ENCODE results near the gene NRIP3. TPM values are rescaled to one million over a fixed set of nuclear protein-coding genes. Genes with fewer than 3 reads are reported as not detected.

The NRIP3 gene
- total and polyA plus RNA-seq, 8 donors = 1.1 to 4.8 (median 2.7) TPM

- TF ChIP-seq CTCF (IDR thresholded peaks at IDR 0.05) = no peak
- DNase-seq = peak in 2 of 4 donors; percentile 57 to 74
- Histone ChIP-seq H3K36me3 (no peaks in the 10 kb centered on the region), H3K4me3 (no peak overlapping the region), H3K9me3 (no peaks in the 10 kb centered on the region), H3K27me3 (no peaks in the 10 kb centered on the region), H3K27ac (no peak overlapping the region), H3K4me1 (no peaks in the 10 kb centered on the region)
- ATAC-seq = no peak
- intact Hi-C loops (cut with DNase I) = no loop called here
Observed at GRCh38 chr11:9046481-9046880, 42.7 kb upstream of the NRIP3 start.

- ATAC-seq (no peak), DNase-seq (no peak)
- intact Hi-C loops (cut with DNase I) = no loop called here
- no peak for TF ChIP-seq CTCF (IDR thresholded peaks at IDR 0.05)
- H3K27ac ChIP-seq = no peak overlapping the region
- H3K4me1 ChIP-seq = peaks cover 0 to 5% of the 10 kb centered on the region in 2 donors
- no peaks in the 10 kb centered on the region for H3K27me3 ChIP-seq
- no peaks in the 10 kb centered on the region for H3K9me3 ChIP-seq
- H3K4me3 ChIP-seq = no peak overlapping the region
- H3K36me3 ChIP-seq = no peaks in the 10 kb centered on the region
Observed at GRCh38 chr11:9042488-9042887, 38.7 kb upstream of the NRIP3 start.

- Histone ChIP-seq H3K36me3 (no peaks in the 10 kb centered on the region), H3K27me3 (no peaks in the 10 kb centered on the region), H3K4me1 (peaks cover 0 to 6% of the 10 kb centered on the region in 2 donors), H3K27ac (no peak overlapping the region), H3K9me3 (no peaks in the 10 kb centered on the region), H3K4me3 (no peak overlapping the region)
- no peak for TF ChIP-seq CTCF (IDR thresholded peaks at IDR 0.05)
- DNase-seq (no peak), ATAC-seq (no peak)
- intact Hi-C loops (cut with DNase I) = no loop called here
Observed at GRCh38 chr11:9041747-9042146, 37.9 kb upstream of the NRIP3 start.

GRCh38 chr11:9040410-9040809 lies 36.6 kb upstream of the NRIP3 start:
- ATAC-seq (no peak), DNase-seq (no peak)
- Histone ChIP-seq H3K9me3 (no peaks in the 10 kb centered on the region), H3K4me1 (peaks cover 0 to 6% of the 10 kb centered on the region in 2 donors), H3K36me3 (no peaks in the 10 kb centered on the region), H3K27ac (no peak overlapping the region), H3K4me3 (no peak overlapping the region), H3K27me3 (no peaks in the 10 kb centered on the region)
- TF ChIP-seq CTCF (IDR thresholded peaks at IDR 0.05) = no peak
- intact Hi-C loops (cut with DNase I) = no loop called here

- ATAC-seq (no peak), DNase-seq (no peak)
- intact Hi-C loops (cut with DNase I) = no loop called here
- no peaks in the 10 kb centered on the region for H3K36me3 ChIP-seq
- H3K4me3 ChIP-seq = no peak overlapping the region
- H3K4me1 ChIP-seq = peaks cover 0 to 6% of the 10 kb centered on the region in 2 donors
- no peaks in the 10 kb centered on the region for H3K9me3 ChIP-seq
- no peak for TF ChIP-seq CTCF (IDR thresholded peaks at IDR 0.05)
- no peaks in the 10 kb centered on the region for H3K27me3 ChIP-seq
- no peak overlapping the region for H3K27ac ChIP-seq
Observed at GRCh38 chr11:9039863-9040262, 36.1 kb upstream of the NRIP3 start.
